CD4-positive, CD25-positive, alpha-beta regulatory T cell (primary cell): ENCODE results near the gene TBL1X. TPM values are rescaled to one million over a fixed set of nuclear protein-coding genes. Genes with fewer than 3 reads are reported as not detected.
"Not testable (repeated sequence)": the region's sequence is repeated elsewhere in the genome, so short reads cannot be mapped to it uniquely, and the experiment has no call there.

Source experiments
- ATAC-seq, 2 donors: fragments of 150-1000 bp; cut with Tn5 transposase; one replicate each; pipeline ENCODE4 v1.10.0; 2021; ENCODE audit warnings: low read depth in 2 of 2, moderate number of reproducible peaks in 2 of 2, moderate library complexity in 1 of 2
- DNase-seq, 3 donors: peaks; one replicate each; pipeline versions ENCODE4 v3.0.0 to v3.0.0-alpha.2; 2012 to 2022; ENCODE audit warnings: mixed read lengths in 1 of 3
- H3K27ac ChIP-seq: one replicate; pipeline ENCODE4 v1.7.0; 2013; ENCODE audit warnings: mild to moderate bottlenecking, low read length; ENCODE audit not compliant: insufficient read depth, poor library complexity, severe bottlenecking
- H3K27me3 ChIP-seq: one replicate; pipeline ENCODE4 v1.7.0; 2013; ENCODE audit warnings: low read length; ENCODE audit not compliant: control insufficient read depth, insufficient read depth
- H3K36me3 ChIP-seq: one replicate; pipeline ENCODE4 v1.7.0; 2013; ENCODE audit warnings: mild to moderate bottlenecking, low read length, moderate library complexity; ENCODE audit not compliant: control insufficient read depth, insufficient read depth
- H3K4me1 ChIP-seq: 2 replicates; pipeline ENCODE4 v1.7.0; 2013; ENCODE audit warnings: mild to moderate bottlenecking, low read length; ENCODE audit not compliant: insufficient read depth, control insufficient read depth, poor library complexity, severe bottlenecking
- H3K4me3 ChIP-seq: one replicate; pipeline ENCODE4 v1.7.0; 2013; ENCODE audit warnings: low read depth, mild to moderate bottlenecking, low read length, moderate library complexity
- H3K9me3 ChIP-seq, 2 experiments: 1 replicate in 1 of 2; 2 replicates in 1 of 2; pipeline ENCODE4 v1.7.0; 2013; ENCODE audit warnings: low read length in 2 of 2, mild to moderate bottlenecking in 1 of 2, moderate library complexity in 1 of 2; ENCODE audit not compliant: control insufficient read depth in 2 of 2
- H3K27ac Mint-ChIP-seq, 3 donors: one replicate each; pipeline ENCODE4 v1.8.0; 2020 to 2022; ENCODE audit warnings: mild to moderate bottlenecking in 3 of 3, mixed read lengths in 3 of 3, moderate library complexity in 2 of 3
- H3K27me3 Mint-ChIP-seq: one replicate; pipeline ENCODE4 v1.8.0; 2022; ENCODE audit warnings: mild to moderate bottlenecking, mixed read lengths
- H3K36me3 Mint-ChIP-seq: one replicate; pipeline ENCODE4 v1.8.0; 2020; ENCODE audit warnings: mixed read lengths
- H3K4me1 Mint-ChIP-seq, 4 donors: one replicate each; pipeline ENCODE4 v1.8.0; 2020 to 2022; ENCODE audit warnings: mixed read lengths in 4 of 4, mild to moderate bottlenecking in 1 of 4
- H3K4me3 Mint-ChIP-seq, 4 donors: one replicate each; pipeline ENCODE4 v1.8.0; 2020 to 2022; ENCODE audit warnings: mild to moderate bottlenecking in 4 of 4, mixed read lengths in 4 of 4, moderate library complexity in 3 of 4
- H3K9me3 Mint-ChIP-seq, 7 donors: one replicate each; pipeline ENCODE4 v1.8.0; 2020 to 2022; ENCODE audit warnings: mixed read lengths in 7 of 7, mild to moderate bottlenecking in 3 of 7, moderate library complexity in 2 of 7
- polyA plus RNA-seq, 4 donors: library from polyadenylated mRNA; unstranded; fragments of 300-500 nt; fragmentation: Illumina TruSeq; gene quantifications; one replicate each; pipeline ENCODE4 v1.2.3, GENCODE V29; 2021
- total RNA-seq: library from RNA; stranded (reverse); gene quantifications from one replicate; pipeline ENCODE4 v1.2.3, GENCODE V29; 2022

TBL1X gene
- total and polyA plus RNA-seq, 5 donors from 2014 or later, result 6.7 to 23.4 (median 14.5) TPM

GRCh38 chrX:9473708-9474107 lies 8.8 kb downstream of the TBL1X start:
- peaks cover 22% of the 10 kb centered on the region for H3K36me3 Mint-ChIP-seq
- H3K9me3 Mint-ChIP-seq, result no peaks in the 10 kb centered on the region
- no peaks in the 10 kb centered on the region for H3K36me3 ChIP-seq
- peaks cover 5 to 47% (median 18%) of the 10 kb centered on the region in 4 donors for H3K4me1 Mint-ChIP-seq
- no peaks in the 10 kb centered on the region for H3K27me3 Mint-ChIP-seq
- no peaks in the 10 kb centered on the region for H3K9me3 ChIP-seq
- H3K4me1 ChIP-seq, result no peaks in the 10 kb centered on the region
- ATAC-seq (no peak), DNase-seq (no peak)
- no peaks in the 10 kb centered on the region for H3K27me3 ChIP-seq
- no peak overlapping the region for H3K4me3 Mint-ChIP-seq
- H3K27ac ChIP-seq, result no peak overlapping the region
- no peak overlapping the region for H3K27ac Mint-ChIP-seq
- H3K4me3 ChIP-seq, result no peak overlapping the region

GRCh38 chrX:9475417-9475816 lies 10.6 kb downstream of the TBL1X start:
- H3K27ac Mint-ChIP-seq, H3K27me3 ChIP-seq, H3K4me1 ChIP-seq, H3K27me3 Mint-ChIP-seq, DNase-seq, H3K36me3 ChIP-seq, H3K9me3 Mint-ChIP-seq, H3K9me3 ChIP-seq, H3K27ac ChIP-seq, ATAC-seq, H3K4me3 ChIP-seq: not testable (repeated sequence)
- H3K4me3 Mint-ChIP-seq, result peak overlapping the region in 1 of 4 donors; percentile 58
- peaks cover 5 to 45% (median 19%) of the 10 kb centered on the region in 4 donors for H3K4me1 Mint-ChIP-seq
- peaks cover 21% of the 10 kb centered on the region for H3K36me3 Mint-ChIP-seq

GRCh38 chrX:9475984-9476383 lies 11.1 kb downstream of the TBL1X start:
- Histone ChIP-seq H3K36me3 (no peaks in the 10 kb centered on the region), H3K27ac (no peak overlapping the region), H3K9me3 (no peaks in the 10 kb centered on the region), H3K4me3 (no peak overlapping the region), H3K4me1 (no peaks in the 10 kb centered on the region), H3K27me3 (no peaks in the 10 kb centered on the region)
- peaks cover 5 to 42% (median 19%) of the 10 kb centered on the region in 4 donors for H3K4me1 Mint-ChIP-seq
- no peak for ATAC-seq
- H3K4me3 Mint-ChIP-seq, result no peak overlapping the region
- peaks cover 18% of the 10 kb centered on the region for H3K36me3 Mint-ChIP-seq
- no peaks in the 10 kb centered on the region for H3K9me3 Mint-ChIP-seq
- no peak overlapping the region for H3K27ac Mint-ChIP-seq
- H3K27me3 Mint-ChIP-seq, result no peaks in the 10 kb centered on the region
- DNase-seq, result no peak

GRCh38 chrX:9476810-9477575 lies 12.1 kb downstream of the TBL1X start:
- peaks cover 14% of the 10 kb centered on the region for H3K36me3 Mint-ChIP-seq
- Histone ChIP-seq H3K4me3 (no peak overlapping the region), H3K27ac (no peak overlapping the region), H3K9me3 (no peaks in the 10 kb centered on the region), H3K27me3 (no peaks in the 10 kb centered on the region), H3K36me3 (no peaks in the 10 kb centered on the region), H3K4me1 (no peaks in the 10 kb centered on the region)
- no peaks in the 10 kb centered on the region for H3K9me3 Mint-ChIP-seq
- ATAC-seq, result no peak
- H3K27me3 Mint-ChIP-seq, result no peaks in the 10 kb centered on the region
- H3K4me3 Mint-ChIP-seq, result no peak overlapping the region
- H3K27ac Mint-ChIP-seq, result no peak overlapping the region
- DNase-seq, result no peak
- peaks cover 5 to 39% (median 19%) of the 10 kb centered on the region in 4 donors for H3K4me1 Mint-ChIP-seq

- Mint-ChIP-seq H3K9me3 (peaks cover 0 to 2% (median 0%) of the 10 kb centered on the region in 7 donors), H3K4me3 (no peak overlapping the region), H3K27me3 (no peaks in the 10 kb centered on the region), H3K4me1 (peaks cover 0 to 41% (median 5%) of the 10 kb centered on the region in 4 donors), H3K27ac (no peak overlapping the region), H3K36me3 (peaks cover 4% of the 10 kb centered on the region)
- ATAC-seq (no peak), DNase-seq (no peak)
- no peak overlapping the region for H3K4me3 ChIP-seq
- H3K4me1 ChIP-seq, result no peaks in the 10 kb centered on the region
- no peaks in the 10 kb centered on the region for H3K36me3 ChIP-seq
- no peaks in the 10 kb centered on the region for H3K9me3 ChIP-seq
- no peaks in the 10 kb centered on the region for H3K27me3 ChIP-seq
- no peak overlapping the region for H3K27ac ChIP-seq
These were observed 17.6 kb downstream of the TBL1X start for GRCh38 chrX:9482408-9482807.

- no peaks in the 10 kb centered on the region for H3K27me3 ChIP-seq
- Mint-ChIP-seq H3K27ac (no peak overlapping the region), H3K4me1 (peaks cover 0 to 43% (median 5%) of the 10 kb centered on the region in 4 donors), H3K9me3 (peaks cover 0 to 2% (median 0%) of the 10 kb centered on the region in 7 donors), H3K27me3 (no peaks in the 10 kb centered on the region), H3K4me3 (no peak overlapping the region), H3K36me3 (peaks cover 4% of the 10 kb centered on the region)
- no peak for DNase-seq
- no peak overlapping the region for H3K27ac ChIP-seq
- H3K4me3 ChIP-seq, result no peak overlapping the region
- H3K36me3 ChIP-seq, result no peaks in the 10 kb centered on the region
- no peaks in the 10 kb centered on the region for H3K9me3 ChIP-seq
- H3K4me1 ChIP-seq, result no peaks in the 10 kb centered on the region
- ATAC-seq, result no peak
These were observed 18.0 kb downstream of the TBL1X start for GRCh38 chrX:9482837-9483236.

GRCh38 chrX:9483376-9483775 lies 18.5 kb downstream of the TBL1X start:
- DNase-seq, result no peak
- peaks cover 0 to 2% (median 0%) of the 10 kb centered on the region in 7 donors for H3K9me3 Mint-ChIP-seq
- Histone ChIP-seq H3K27ac (no peak overlapping the region), H3K4me3 (no peak overlapping the region), H3K36me3 (no peaks in the 10 kb centered on the region), H3K9me3 (no peaks in the 10 kb centered on the region), H3K27me3 (no peaks in the 10 kb centered on the region), H3K4me1 (no peaks in the 10 kb centered on the region)
- H3K36me3 Mint-ChIP-seq, result peaks cover 4% of the 10 kb centered on the region
- no peak for ATAC-seq
- no peaks in the 10 kb centered on the region for H3K27me3 Mint-ChIP-seq
- H3K27ac Mint-ChIP-seq, result no peak overlapping the region
- H3K4me3 Mint-ChIP-seq, result no peak overlapping the region
- peaks cover 0 to 47% (median 5%) of the 10 kb centered on the region in 4 donors for H3K4me1 Mint-ChIP-seq
